Osteocyte (in vitro differentiated cells): Measurements from ENCODE around the gene BTLA. TPM values are rescaled to one million over a fixed set of nuclear protein-coding genes. Genes with fewer than 3 reads are reported as not detected.
"Not testable (repeated sequence)": the region's sequence is repeated elsewhere in the genome, so short reads cannot be mapped to it uniquely, and the experiment has no call there.

Experiments used
- DNase-seq: peaks from one replicate; pipeline ENCODE4 v3.0.0; 2021; ENCODE audit warnings: mixed read lengths; ENCODE audit not compliant: unreplicated experiment; ENCODE audit errors: extremely low spot score
- H3K27ac Mint-ChIP-seq: one replicate; pipeline ENCODE4 v1.8.0; 2021; ENCODE audit warnings: mild to moderate bottlenecking, mixed read lengths; ENCODE audit not compliant: unreplicated experiment
- H3K27me3 Mint-ChIP-seq: one replicate; pipeline ENCODE4 v1.8.0; 2021; ENCODE audit warnings: mixed read lengths; ENCODE audit not compliant: unreplicated experiment
- H3K36me3 Mint-ChIP-seq: one replicate; pipeline ENCODE4 v1.8.0; 2021; ENCODE audit warnings: mixed read lengths; ENCODE audit not compliant: unreplicated experiment
- H3K4me1 Mint-ChIP-seq: one replicate; pipeline ENCODE4 v1.8.0; 2021; ENCODE audit warnings: mixed read lengths; ENCODE audit not compliant: unreplicated experiment
- H3K4me3 Mint-ChIP-seq: one replicate; pipeline ENCODE4 v1.8.0; 2021; ENCODE audit warnings: mild to moderate bottlenecking, moderate library complexity, mixed read lengths; ENCODE audit not compliant: unreplicated experiment
- H3K9me3 Mint-ChIP-seq: one replicate; pipeline ENCODE4 v1.8.0; 2021; ENCODE audit warnings: mixed read lengths; ENCODE audit not compliant: unreplicated experiment
- total RNA-seq: library from RNA; stranded (reverse); gene quantifications from 2 replicates; pipeline ENCODE4 v1.2.1, GENCODE V29; 2021
- TF ChIP-seq, protein P1 (sequence below): fragments of 200-600 bp; sonication (generic); IDR thresholded peaks from 2 replicates; pipeline ENCODE4 v1.5.0; 2021; ENCODE audit warnings: antibody characterized with exemption, mild to moderate bottlenecking, moderate library complexity

BTLA gene
- total RNA-seq, 1 donor from 2014 or later, result not detected

DNA sequence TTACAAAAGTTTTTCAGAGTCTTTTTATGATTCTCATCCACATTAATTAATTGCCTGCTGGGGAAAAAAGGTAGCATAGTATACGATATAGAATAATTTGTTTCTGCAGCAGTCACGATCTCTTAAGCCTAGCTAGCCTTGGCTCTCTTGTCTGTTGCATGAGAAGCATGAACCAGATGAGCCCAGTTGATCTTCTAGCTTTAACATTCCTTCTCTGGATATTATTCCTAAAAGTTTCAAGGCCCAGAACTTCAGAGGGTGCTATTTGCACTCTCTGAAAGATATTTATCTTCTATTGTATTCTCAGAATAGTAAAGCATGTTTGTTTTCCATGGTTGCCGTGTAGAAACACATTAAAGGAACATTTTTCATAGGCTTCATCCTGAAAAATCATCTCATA, 69.3 kb downstream of the BTLA start:
- TF ChIP-seq, protein P1, sequence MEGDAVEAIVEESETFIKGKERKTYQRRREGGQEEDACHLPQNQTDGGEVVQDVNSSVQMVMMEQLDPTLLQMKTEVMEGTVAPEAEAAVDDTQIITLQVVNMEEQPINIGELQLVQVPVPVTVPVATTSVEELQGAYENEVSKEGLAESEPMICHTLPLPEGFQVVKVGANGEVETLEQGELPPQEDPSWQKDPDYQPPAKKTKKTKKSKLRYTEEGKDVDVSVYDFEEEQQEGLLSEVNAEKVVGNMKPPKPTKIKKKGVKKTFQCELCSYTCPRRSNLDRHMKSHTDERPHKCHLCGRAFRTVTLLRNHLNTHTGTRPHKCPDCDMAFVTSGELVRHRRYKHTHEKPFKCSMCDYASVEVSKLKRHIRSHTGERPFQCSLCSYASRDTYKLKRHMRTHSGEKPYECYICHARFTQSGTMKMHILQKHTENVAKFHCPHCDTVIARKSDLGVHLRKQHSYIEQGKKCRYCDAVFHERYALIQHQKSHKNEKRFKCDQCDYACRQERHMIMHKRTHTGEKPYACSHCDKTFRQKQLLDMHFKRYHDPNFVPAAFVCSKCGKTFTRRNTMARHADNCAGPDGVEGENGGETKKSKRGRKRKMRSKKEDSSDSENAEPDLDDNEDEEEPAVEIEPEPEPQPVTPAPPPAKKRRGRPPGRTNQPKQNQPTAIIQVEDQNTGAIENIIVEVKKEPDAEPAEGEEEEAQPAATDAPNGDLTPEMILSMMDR, result no peak
- H3K27me3 Mint-ChIP-seq, result peaks cover 7% of the 10 kb centered on the region
- no peaks in the 10 kb centered on the region for H3K36me3 Mint-ChIP-seq
- DNase-seq, result no peak
- no peaks in the 10 kb centered on the region for H3K4me1 Mint-ChIP-seq
- H3K9me3 Mint-ChIP-seq, result no peaks in the 10 kb centered on the region
- no peak overlapping the region for H3K4me3 Mint-ChIP-seq
- H3K27ac Mint-ChIP-seq, result no peak overlapping the region

DNA sequence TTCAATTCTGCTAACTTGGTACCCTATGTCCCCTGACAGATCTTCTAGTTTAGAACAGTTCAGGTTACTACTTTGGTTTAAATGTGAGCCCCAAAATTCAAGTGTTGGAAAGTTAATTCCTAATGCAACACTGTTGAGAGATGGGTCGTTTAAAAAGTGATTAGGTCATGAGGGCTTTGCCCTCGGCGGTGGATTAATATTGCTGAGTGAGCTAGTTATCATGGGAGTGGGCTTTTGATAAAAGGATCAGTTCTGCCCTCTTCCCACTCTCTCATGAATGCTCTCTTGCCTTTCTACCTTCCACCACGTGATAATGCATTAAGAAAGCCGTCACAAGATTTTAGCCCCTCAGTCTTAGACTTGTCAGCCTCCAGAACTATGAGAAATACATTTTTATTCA, 72.1 kb downstream of the BTLA start:
- H3K27ac Mint-ChIP-seq, result no peak overlapping the region
- H3K9me3 Mint-ChIP-seq, result no peaks in the 10 kb centered on the region

DNA sequence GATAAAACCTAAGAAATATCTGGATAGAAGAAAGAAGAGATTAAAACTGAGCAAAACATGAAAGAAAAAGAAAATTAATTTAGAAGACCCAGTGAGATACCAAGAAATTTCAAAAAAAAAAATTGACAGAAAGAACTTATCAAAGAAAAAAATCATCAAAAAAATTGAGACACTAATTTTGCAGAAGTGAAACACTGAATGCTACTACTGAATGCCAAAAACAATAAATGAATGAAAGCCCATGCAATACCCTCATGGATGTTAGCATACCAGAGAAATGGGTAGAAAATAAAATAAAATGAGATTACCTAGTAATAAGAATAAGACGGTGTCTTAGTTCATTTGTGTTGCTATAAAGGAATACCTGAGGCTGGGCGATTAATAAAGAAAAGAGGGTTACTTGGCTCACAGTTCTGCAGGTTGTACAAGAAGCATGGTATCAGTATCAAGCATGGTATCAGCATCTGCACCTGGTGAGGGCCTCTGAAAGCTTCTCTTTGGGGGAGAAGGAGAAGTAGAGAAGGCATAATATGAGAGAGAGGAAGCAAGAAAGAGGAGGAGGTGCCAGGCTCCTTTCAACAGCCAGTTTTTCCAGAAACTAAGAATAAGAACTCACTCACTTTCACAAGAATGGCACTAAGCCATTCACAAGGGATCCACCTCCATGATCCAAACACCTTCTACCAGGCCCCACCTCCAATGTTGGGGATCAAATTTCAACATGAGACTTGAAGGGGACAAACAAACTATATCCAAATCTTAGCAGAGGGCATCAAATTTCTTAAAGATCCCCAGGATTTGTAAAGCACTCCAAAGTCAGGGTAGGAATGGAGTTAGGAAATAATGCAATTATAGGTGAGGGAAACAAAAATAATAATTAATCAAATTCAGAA, 73.2 kb downstream of the BTLA start:
- TF ChIP-seq, protein P1, result no peak
- DNase-seq, result no peak
- H3K4me3 Mint-ChIP-seq, result no peak overlapping the region
- no peaks in the 10 kb centered on the region for H3K9me3 Mint-ChIP-seq
- H3K4me1 Mint-ChIP-seq, result no peaks in the 10 kb centered on the region
- peaks cover 21% of the 10 kb centered on the region for H3K27me3 Mint-ChIP-seq
- no peak overlapping the region for H3K27ac Mint-ChIP-seq
- no peaks in the 10 kb centered on the region for H3K36me3 Mint-ChIP-seq

More for the DNA sequence above, 72.1 kb downstream of the BTLA start:
- no peak overlapping the region for H3K4me3 Mint-ChIP-seq
- H3K4me1 Mint-ChIP-seq, result no peaks in the 10 kb centered on the region
- peaks cover 12% of the 10 kb centered on the region for H3K27me3 Mint-ChIP-seq
- DNase-seq, result no peak
- no peaks in the 10 kb centered on the region for H3K36me3 Mint-ChIP-seq
- TF ChIP-seq, protein P1, result no peak

DNA sequence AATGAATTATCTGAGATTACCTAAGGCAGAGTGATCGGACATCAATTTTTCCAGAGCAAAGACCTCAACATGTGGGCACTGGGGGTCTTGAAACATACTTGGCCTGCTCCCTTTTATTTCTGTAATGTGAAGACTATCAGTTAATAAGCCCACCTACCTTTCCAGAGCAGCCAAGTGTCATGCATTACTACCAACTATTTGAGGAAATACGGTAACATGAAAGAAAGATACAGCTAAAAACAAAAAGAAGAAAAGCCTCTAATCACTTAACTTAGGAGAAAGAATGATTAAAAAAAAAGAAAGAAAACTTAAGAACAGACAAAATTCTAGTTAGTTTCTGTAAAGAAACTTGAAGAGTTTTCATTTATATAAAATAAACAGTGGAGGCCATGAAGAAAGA, 73.9 kb downstream of the BTLA start:
- no peaks in the 10 kb centered on the region for H3K36me3 Mint-ChIP-seq
- DNase-seq, result no peak
- H3K4me1 Mint-ChIP-seq, result no peaks in the 10 kb centered on the region
- no peaks in the 10 kb centered on the region for H3K9me3 Mint-ChIP-seq
- no peak overlapping the region for H3K27ac Mint-ChIP-seq
- H3K27me3 Mint-ChIP-seq, result peaks cover 21% of the 10 kb centered on the region
- no peak overlapping the region for H3K4me3 Mint-ChIP-seq
- TF ChIP-seq, protein P1, result no peak

DNA sequence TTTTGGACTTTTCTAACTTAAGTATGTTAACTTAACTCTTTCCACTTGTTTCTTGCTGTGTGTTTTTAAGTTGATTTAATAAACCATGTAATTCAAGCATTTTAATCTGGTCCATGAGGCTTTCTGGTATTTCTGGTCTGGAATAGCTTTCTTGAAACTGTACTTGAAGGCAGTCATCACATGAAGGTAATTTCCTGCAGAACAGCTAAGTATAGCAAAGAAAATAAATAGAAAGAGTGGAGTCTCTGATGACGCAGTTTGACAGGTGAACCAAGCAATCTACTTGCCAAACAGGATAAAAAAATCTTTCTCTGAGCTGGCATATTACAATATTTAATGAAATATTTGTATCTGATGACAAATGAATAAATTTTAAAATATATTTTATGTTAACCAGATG, 74.9 kb downstream of the BTLA start:
- H3K27ac Mint-ChIP-seq, result no peak overlapping the region
- H3K4me3 Mint-ChIP-seq, result no peak overlapping the region
- no peaks in the 10 kb centered on the region for H3K9me3 Mint-ChIP-seq
- H3K4me1 Mint-ChIP-seq, result no peaks in the 10 kb centered on the region
- no peak for DNase-seq
- TF ChIP-seq, protein P1, result no peak
- no peaks in the 10 kb centered on the region for H3K36me3 Mint-ChIP-seq
- peaks cover 18% of the 10 kb centered on the region for H3K27me3 Mint-ChIP-seq

DNA sequence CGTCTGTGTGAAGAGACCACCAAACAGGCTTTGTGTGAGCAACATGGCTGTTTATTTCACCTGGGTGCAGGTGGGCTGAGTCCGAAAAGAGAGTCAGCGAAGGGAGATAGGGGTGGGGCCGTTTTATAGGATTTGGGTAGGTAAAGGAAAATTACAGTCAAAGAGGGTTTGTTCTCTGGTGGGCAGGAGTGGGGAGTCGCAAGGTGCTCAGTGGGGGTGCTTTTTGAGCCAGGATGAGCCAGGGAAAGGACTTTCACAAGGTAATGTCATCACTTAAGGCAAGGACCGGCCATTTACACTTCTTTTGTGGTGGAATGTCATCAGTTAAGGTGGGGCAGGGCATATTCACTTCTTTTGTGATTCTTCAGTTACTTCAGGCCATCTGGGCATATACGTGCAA, 76.4 kb downstream of the BTLA start:
- not testable (repeated sequence) for H3K9me3 Mint-ChIP-seq, H3K36me3 Mint-ChIP-seq, DNase-seq, H3K27ac Mint-ChIP-seq, H3K4me3 Mint-ChIP-seq, H3K4me1 Mint-ChIP-seq
- H3K27me3 Mint-ChIP-seq, result peaks cover 15% of the 10 kb centered on the region

DNA sequence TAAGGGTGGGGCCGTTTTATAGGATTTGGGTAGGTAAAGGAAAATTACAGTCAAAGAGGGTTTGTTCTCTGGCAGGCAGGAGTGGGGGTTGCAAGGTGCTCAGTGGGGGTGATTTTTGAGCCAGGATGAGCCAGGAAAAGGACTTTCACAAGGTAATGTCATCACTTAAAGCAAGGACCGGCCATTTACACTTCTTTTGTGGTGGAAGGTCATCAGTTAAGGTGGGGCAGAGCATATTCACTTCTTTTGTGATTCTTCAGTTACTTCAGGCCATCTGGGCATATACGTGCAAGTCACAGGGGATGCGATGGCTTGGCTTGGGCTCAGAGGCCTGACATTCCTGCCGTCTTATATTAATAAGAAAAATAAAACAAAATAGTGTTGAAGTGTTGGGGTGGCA, 80.7 kb downstream of the BTLA start:
- not testable (repeated sequence) for H3K9me3 Mint-ChIP-seq, H3K27ac Mint-ChIP-seq, H3K4me1 Mint-ChIP-seq, DNase-seq, H3K4me3 Mint-ChIP-seq, H3K36me3 Mint-ChIP-seq
- peaks cover 17% of the 10 kb centered on the region for H3K27me3 Mint-ChIP-seq
